HepG2 (cell line): Measurements from ENCODE around the gene CYP26A1. TPM values are rescaled to one million over a fixed set of nuclear protein-coding genes. Genes with fewer than 3 reads are reported as not detected.

Experiments used
- ATAC-seq: fragments of 200-7000 bp; cut with Tn5 transposase; 3 replicates; pipeline ENCODE4 v1.9.1; 2020; ENCODE audit warnings: mild to moderate bottlenecking, moderate library complexity
- BruUV-seq: library from RNA; stranded (reverse); fragments of 400-500 nt; replicated peaks from 2 replicates; lab custom pipeline; 2021; lab: Mats Ljungman, UMichigan
- CTCF ChIA-PET: fragments of 300-600 bp; formaldehyde crosslinking; extraction: SDS; loops from one replicate; lab custom pipeline; 2021; ENCODE audit warnings: low total read pairs, inconsistent platforms, low intra/inter-chr PET ratio; lab: Yijun Ruan, JAX
- POLR2A ChIA-PET: fragments of 350-600 bp; sonication (Branson Sonifier 250); formaldehyde crosslinking; loops from one replicate; lab custom pipeline; 2020; ENCODE audit warnings: antibody characterized with exemption, inconsistent platforms; lab: Yijun Ruan, JAX
- DNase-seq: peaks from one replicate; pipeline ENCODE4 v3.0.0-alpha.2; 2015; ENCODE audit warnings: low spot score
- FAIRE-seq: peaks from 3 replicates; lab custom pipeline; 2011; peaks lifted over from hg19 to GRCh38; lab: Jason Lieb, UNC
- H2AFZ ChIP-seq: one replicate; pipeline ENCODE4 v1.6.1; 2011; ENCODE audit warnings: low read length, inconsistent platforms
- H3K27ac ChIP-seq: fragments of 300-600 bp; 3 replicates; pipeline ENCODE4 v1.8.0; 2011; ENCODE audit warnings: mixed run types, mild to moderate bottlenecking, mixed read lengths, low read length, inconsistent platforms; ENCODE audit not compliant: insufficient read depth; ENCODE audit errors: extremely low read length
- H3K27me3 ChIP-seq, 2 experiments: fragments of 200-600 bp in 1 of 2; 2 replicates in 1 of 2; 3 replicates in 1 of 2; pipeline versions ENCODE4 v1.6.0 to v1.8.0; 2011; ENCODE audit warnings: low read length in 2 of 2, mild to moderate bottlenecking in 2 of 2, moderate library complexity in 2 of 2, inconsistent platforms in 1 of 2; ENCODE audit not compliant: insufficient read depth in 2 of 2, control insufficient read depth in 1 of 2
- H3K36me3 ChIP-seq, 2 experiments: fragments of 200-600 bp in 1 of 2; replicated peaks in 1 of 2; 2 replicates in 1 of 2; 3 replicates in 1 of 2; pipeline versions ENCODE4 v1.5.1 to v1.8.0; 2011; ENCODE audit warnings: low read length in 2 of 2, inconsistent platforms in 1 of 2; ENCODE audit not compliant: insufficient read depth in 2 of 2, control insufficient read depth in 1 of 2
- H3K4me1 ChIP-seq: 2 replicates; pipeline ENCODE4 v1.5.1; 2012; ENCODE audit warnings: low read length, inconsistent platforms; ENCODE audit not compliant: insufficient read depth
- H3K4me2 ChIP-seq: 2 replicates; pipeline ENCODE4 v1.6.0; 2011; ENCODE audit warnings: low read depth, low read length, inconsistent platforms
- H3K4me3 ChIP-seq, 3 experiments: fragments of 200-600 bp in 1 of 3; sonication (generic), shearing (Covaris generic) in 1 of 3; replicated peaks in 1 of 3; 2 replicates each; pipeline ENCODE4 v1.5.1; 2011 to 2016; ENCODE audit warnings: low read length in 3 of 3, inconsistent platforms in 2 of 3, low read depth in 2 of 3, mild to moderate bottlenecking in 2 of 3, control low read depth in 1 of 3, mixed read lengths in 1 of 3; ENCODE audit not compliant: insufficient read depth in 1 of 3
- H3K79me2 ChIP-seq: one replicate; pipeline ENCODE4 v1.6.1; 2011; ENCODE audit warnings: low read length, inconsistent platforms; ENCODE audit not compliant: insufficient read depth
- H3K9ac ChIP-seq: 2 replicates; pipeline ENCODE4 v1.6.0; 2011; ENCODE audit warnings: mild to moderate bottlenecking, low read depth, low read length, inconsistent platforms; ENCODE audit not compliant: insufficient read depth
- H3K9me3 ChIP-seq: 2 replicates; pipeline ENCODE4 v1.5.1; 2012; ENCODE audit warnings: mild to moderate bottlenecking, low read length
- H4K20me1 ChIP-seq: 2 replicates; pipeline ENCODE4 v1.6.0; 2011; ENCODE audit warnings: inconsistent platforms, mild to moderate bottlenecking, low read length, moderate library complexity; ENCODE audit not compliant: insufficient read depth
- AKAP8 ChIP-seq: sonication (generic); formaldehyde crosslinking; IDR thresholded peaks from 2 replicates; pipeline ENCODE4 v1.5.1; 2020; ENCODE audit warnings: mild to moderate bottlenecking, missing genetic modification reagents
- CAMTA2 ChIP-seq: sonication (generic); formaldehyde crosslinking; IDR thresholded peaks from 2 replicates; pipeline ENCODE4 v1.4.0; 2020; ENCODE audit warnings: mild to moderate bottlenecking, missing genetic modification reagents, borderline replicate concordance
- KLF9 ChIP-seq: IDR thresholded peaks from 2 replicates; pipeline ENCODE4 v1.6.1; 2016; ENCODE audit warnings: low read depth
- MBNL3 ChIP-seq: fragments of 250-450 bp; sonication (Bioruptor Pico); conservative IDR thresholded peaks from 2 replicates; pipeline ENCODE4 v1.8.0; 2022; ENCODE audit warnings: mild to moderate bottlenecking, inconsistent platforms
- MTA3 ChIP-seq: sonication (generic); formaldehyde crosslinking; IDR thresholded peaks from 2 replicates; pipeline ENCODE4 v1.4.0; 2020; ENCODE audit warnings: missing genetic modification reagents
- PHF5A ChIP-seq: IDR thresholded peaks from one replicate; pipeline ENCODE4 v1.6.1; 2018; ENCODE audit warnings: low read depth, missing genetic modification reagents; ENCODE audit not compliant: unreplicated experiment
- RAD21 ChIP-seq: fragments of 450-650 bp; formaldehyde crosslinking; IDR thresholded peaks from 2 replicates; pipeline ENCODE4 v1.5.0; 2020; ENCODE audit warnings: mild to moderate bottlenecking
- RFXANK ChIP-seq: IDR thresholded peaks from 2 replicates; pipeline ENCODE4 v1.6.1; 2016
- ZNF570 ChIP-seq: sonication (generic); formaldehyde crosslinking; IDR thresholded peaks from 2 replicates; pipeline ENCODE4 v1.4.0; 2020; ENCODE audit warnings: mild to moderate bottlenecking, missing genetic modification reagents, borderline replicate concordance
- ZNF777 ChIP-seq: sonication (generic); formaldehyde crosslinking; IDR thresholded peaks from 2 replicates; pipeline ENCODE4 v1.4.0; 2020; ENCODE audit warnings: missing genetic modification reagents
- WGBS: methylation state at CpG from one replicate; pipeline ENCODE4 v1.1.6; 2017; ENCODE audit warnings: low lambda C conversion rate; 5-methylcytosine and 5-hydroxymethylcytosine counted together
- in situ Hi-C: cut with HindIII; loops from 2 replicates; pipeline ENCODE4 v1.10.0; 2017; ENCODE audit warnings: low pct_unique_long_range_greater_than_20kb; ENCODE audit not compliant: extremely low pct_ligation_motif_present
- intact Hi-C: fragments of 100-400 bp; cut with micrococcal nuclease; formaldehyde crosslinking; loops from one replicate; pipeline ENCODE4 v1.10.0; 2022; ENCODE audit not compliant: unreplicated experiment
- polyA plus RNA-seq, 8 experiments: library from polyadenylated mRNA; depleted of rRNA in 3 of 8; stranded (reverse) in 7 of 8; unstranded in 1 of 8; fragments of >200 nt; fragmentation: Illumina TruSeq in 4 of 8; extraction: Trizol in 4 of 8; gene quantifications; 2 replicates each; pipeline versions ENCODE4 v1.2.1 to v1.2.3, GENCODE V29; 2011 to 2016; ENCODE audit warnings: low read depth in 4 of 8, missing spikeins in 1 of 8, mixed read lengths in 1 of 8; ENCODE audit not compliant: insufficient read depth in 1 of 8
- total RNA-seq, 5 experiments: library from RNA; depleted of rRNA; stranded (reverse); fragments of >200 nt; fragmentation: Illumina TruSeq; extraction: Trizol; gene quantifications; 2 replicates each; pipeline ENCODE4 v1.2.3, GENCODE V29; 2016; ENCODE audit warnings: low read depth in 1 of 5
- TF ChIP-seq, protein P1 (sequence below): sonication (generic); formaldehyde crosslinking; IDR thresholded peaks from 2 replicates; pipeline ENCODE4 v1.4.0; 2020; ENCODE audit warnings: missing genetic modification reagents, mild to moderate bottlenecking, borderline replicate concordance
- TF ChIP-seq, protein P2 (sequence below): sonication (generic); formaldehyde crosslinking; IDR thresholded peaks from 2 replicates; pipeline ENCODE4 v1.4.0; 2020; ENCODE audit warnings: low read depth, mild to moderate bottlenecking, missing genetic modification reagents
- TF ChIP-seq, protein P3 (sequence below): IDR thresholded peaks from 2 replicates; pipeline ENCODE4 v1.6.1; 2016; ENCODE audit warnings: control low read depth

Gene CYP26A1
- total and polyA plus RNA-seq, 2 of the 13 experiments (the other 11 are each of a cell fraction or from before 2014, with no cell fraction given) = 0.15 TPM; not detected in 1

DNA sequence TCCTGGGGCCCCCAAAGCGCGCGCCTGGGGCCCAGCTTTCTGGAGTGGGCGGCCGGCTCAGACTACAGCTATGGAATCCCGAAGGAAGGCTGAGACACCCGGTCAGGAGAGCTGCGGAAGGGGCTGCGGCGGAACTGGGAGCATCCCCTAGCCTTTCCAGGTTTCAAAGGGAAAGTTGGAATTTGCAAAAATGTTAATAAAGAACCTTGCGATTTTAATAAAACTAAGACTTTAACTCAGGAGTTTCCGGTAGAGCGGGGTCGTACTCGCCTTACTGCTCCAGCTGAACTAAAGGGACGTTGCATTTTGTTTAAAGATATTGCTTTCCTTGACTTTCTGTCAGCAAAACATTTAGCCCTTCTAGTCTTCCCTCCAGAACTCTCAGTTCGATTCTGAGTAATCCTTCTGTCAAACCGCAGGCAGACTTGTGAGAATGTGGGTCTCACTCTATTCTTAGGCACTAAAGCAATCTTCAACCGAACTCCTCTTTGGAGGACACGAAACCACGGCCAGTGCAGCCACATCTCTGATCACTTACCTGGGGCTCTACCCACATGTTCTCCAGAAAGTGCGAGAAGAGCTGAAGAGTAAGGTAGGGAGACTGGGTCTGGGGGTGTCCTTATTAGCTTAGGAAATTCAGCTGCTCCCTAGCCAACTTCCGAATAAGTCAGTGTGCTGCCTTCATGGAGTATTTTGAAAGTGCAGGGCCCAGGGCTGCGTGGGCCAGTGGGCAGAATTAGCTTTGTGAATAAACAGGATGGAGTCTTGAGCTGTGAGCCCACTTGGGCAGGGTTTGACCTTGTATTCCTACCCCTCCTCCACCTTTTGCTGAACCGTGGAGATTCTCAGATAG is 1.9 kb downstream of the CYP26A1 start:
- no peak overlapping the region for H2AFZ ChIP-seq
- no peak for ATAC-seq
- peaks cover 9 to 50% of the 10 kb centered on the region in 2 experiments; a peak in 4 of 5 replicates for H3K27me3 ChIP-seq
- no peak for FAIRE-seq
- no peaks in the 10 kb centered on the region for H4K20me1 ChIP-seq
- no peak for DNase-seq
- CTCF ChIA-PET = no interaction called here
- 63% methylated on average over 25 of the region's 25 CpGs for WGBS
- BruUV-seq = no TSS peak
- H3K4me2 ChIP-seq = no peak overlapping the region
- in situ Hi-C loops = loop anchor here (10.0 kb wide), 1 partner anchor 219 kb away; no protein-coding TSS in a partner anchor
- H3K36me3 ChIP-seq = no peaks in the 10 kb centered on the region
- TF ChIP-seq ZNF570 (CRISPR knock-in tag) (no peak), MTA3 (no peak), CAMTA2 (CRISPR knock-in tag) (no peak), ZNF777 (CRISPR knock-in tag) (no peak), PHF5A (CRISPR knock-in tag) (no peak), AKAP8 (CRISPR knock-in tag) (no peak), MBNL3 (CRISPR knock-in tag) (no peak), KLF9 (CRISPR knock-in tag) (no peak), RAD21 (CRISPR knock-in tag) (no peak), RFXANK (no peak)
- TF ChIP-seq, protein P1, sequence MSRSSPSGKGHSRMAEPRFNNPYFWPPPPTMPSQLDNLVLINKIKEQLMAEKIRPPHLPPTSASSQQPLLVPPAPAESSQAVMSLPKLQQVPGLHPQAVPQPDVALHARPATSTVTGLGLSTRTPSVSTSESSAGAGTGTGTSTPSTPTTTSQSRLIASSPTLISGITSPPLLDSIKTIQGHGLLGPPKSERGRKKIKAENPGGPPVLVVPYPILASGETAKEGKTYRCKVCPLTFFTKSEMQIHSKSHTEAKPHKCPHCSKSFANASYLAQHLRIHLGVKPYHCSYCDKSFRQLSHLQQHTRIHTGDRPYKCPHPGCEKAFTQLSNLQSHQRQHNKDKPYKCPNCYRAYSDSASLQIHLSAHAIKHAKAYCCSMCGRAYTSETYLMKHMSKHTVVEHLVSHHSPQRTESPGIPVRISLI (CRISPR knock-in tag) = no peak
- TF ChIP-seq, protein P2, sequence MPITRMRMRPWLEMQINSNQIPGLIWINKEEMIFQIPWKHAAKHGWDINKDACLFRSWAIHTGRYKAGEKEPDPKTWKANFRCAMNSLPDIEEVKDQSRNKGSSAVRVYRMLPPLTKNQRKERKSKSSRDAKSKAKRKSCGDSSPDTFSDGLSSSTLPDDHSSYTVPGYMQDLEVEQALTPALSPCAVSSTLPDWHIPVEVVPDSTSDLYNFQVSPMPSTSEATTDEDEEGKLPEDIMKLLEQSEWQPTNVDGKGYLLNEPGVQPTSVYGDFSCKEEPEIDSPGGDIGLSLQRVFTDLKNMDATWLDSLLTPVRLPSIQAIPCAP (CRISPR knock-in tag) = no peak
- TF ChIP-seq, protein P3, sequence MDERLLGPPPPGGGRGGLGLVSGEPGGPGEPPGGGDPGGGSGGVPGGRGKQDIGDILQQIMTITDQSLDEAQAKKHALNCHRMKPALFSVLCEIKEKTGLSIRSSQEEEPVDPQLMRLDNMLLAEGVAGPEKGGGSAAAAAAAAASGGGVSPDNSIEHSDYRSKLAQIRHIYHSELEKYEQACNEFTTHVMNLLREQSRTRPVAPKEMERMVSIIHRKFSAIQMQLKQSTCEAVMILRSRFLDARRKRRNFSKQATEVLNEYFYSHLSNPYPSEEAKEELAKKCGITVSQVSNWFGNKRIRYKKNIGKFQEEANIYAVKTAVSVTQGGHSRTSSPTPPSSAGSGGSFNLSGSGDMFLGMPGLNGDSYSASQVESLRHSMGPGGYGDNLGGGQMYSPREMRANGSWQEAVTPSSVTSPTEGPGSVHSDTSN (CRISPR knock-in tag) = no peak
- H3K27ac ChIP-seq = no peak overlapping the region
- no peak overlapping the region for H3K4me3 ChIP-seq
- H3K9ac ChIP-seq = no peak overlapping the region
- intact Hi-C loops = loop anchor here (2.0 to 10.0 kb wide), 2 partner anchors 69 to 191 kb away; no protein-coding TSS in a partner anchor
- no peaks in the 10 kb centered on the region for H3K79me2 ChIP-seq
- POLR2A ChIA-PET = no interaction called here
- peaks cover 40% of the 10 kb centered on the region for H3K4me1 ChIP-seq
- H3K9me3 ChIP-seq = no peaks in the 10 kb centered on the region
